ENCODE results near the gene PTPRU.

DNA sequence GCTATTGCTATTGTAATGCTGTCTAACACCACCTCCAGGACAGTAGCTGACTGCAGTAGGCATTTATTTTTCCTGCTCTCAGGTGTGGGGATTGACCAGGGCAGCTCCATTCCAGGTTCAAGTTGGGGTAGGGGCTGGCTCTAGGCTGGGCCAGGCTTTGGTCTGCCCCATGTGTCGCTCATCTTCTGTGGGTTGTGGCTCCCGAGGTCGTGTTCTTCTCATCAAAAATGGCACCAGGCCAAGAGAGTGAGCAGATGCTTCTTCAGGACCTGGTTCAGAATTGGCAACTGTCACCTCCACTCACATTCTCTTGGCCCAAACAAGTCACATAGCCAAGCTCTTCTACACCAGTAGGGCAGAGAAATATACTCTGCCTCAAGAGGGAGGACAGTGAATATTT lies 133.7 kb downstream of the PTPRU start:
- no peak for TF ChIP-seq GATA2 (IDR thresholded peaks at IDR 0.05; ENCODE audit: low read depth, low read length)
- no peak for TF ChIP-seq GATA3 (IDR thresholded peaks at IDR 0.05; ENCODE audit: low read depth, low read length)
